K562 (cell line): Measurements from ENCODE around the gene ADGRA1. TPM values are rescaled to one million over a fixed set of nuclear protein-coding genes. Genes with fewer than 3 reads are reported as not detected.

Experiments used
- ATAC-seq: fragments of 200-7000 bp; cut with Tn5 transposase; 3 replicates; pipeline ENCODE4 v1.9.1; 2020; ENCODE audit warnings: moderate library complexity
- BruUV-seq: library from RNA; stranded (reverse); fragments of 400-500 nt; replicated peaks from 2 replicates; lab custom pipeline; 2021; lab: Mats Ljungman, UMichigan
- CTCF ChIA-PET: fragments of 300-600 bp; formaldehyde crosslinking; extraction: SDS; loops from one replicate; lab custom pipeline; 2021; ENCODE audit warnings: low intra/inter-chr PET ratio; lab: Yijun Ruan, JAX
- POLR2A ChIA-PET: fragments of 300-600, 350-650 bp; sonication (Branson Sonifier 250); formaldehyde crosslinking; extraction: SDS; loops from one replicate; lab custom pipeline; 2021; ENCODE audit warnings: antibody characterized with exemption, inconsistent platforms; lab: Yijun Ruan, JAX
- DNase-seq, 4 experiments: peaks; one replicate each; pipeline versions ENCODE4 v3.0.0 to v3.0.0-alpha.2; 2011 to 2018; ENCODE audit warnings: low spot score in 3 of 4, mixed read lengths in 3 of 4; ENCODE audit errors: extremely low read depth in 1 of 4
- FAIRE-seq: peaks from 2 replicates; lab custom pipeline; 2011; peaks lifted over from hg19 to GRCh38; lab: Jason Lieb, UNC
- H2AFZ ChIP-seq: 2 replicates; pipeline ENCODE4 v1.6.0; 2011; ENCODE audit warnings: low read depth, low read length, control low read depth, inconsistent platforms
- H3K27ac ChIP-seq: fragments of 200-600 bp; 3 replicates; pipeline ENCODE4 v1.8.0; 2011; ENCODE audit warnings: low read depth, mild to moderate bottlenecking, control low read depth, inconsistent platforms, low read length, moderate library complexity, mixed read lengths; ENCODE audit errors: extremely low read depth
- H3K27me3 ChIP-seq, 2 experiments: fragments of 300-600 bp in 1 of 2; 2 replicates in 1 of 2; 3 replicates in 1 of 2; pipeline versions ENCODE4 v1.6.0 to v1.8.0; 2011; ENCODE audit warnings: inconsistent platforms in 2 of 2, low read length in 2 of 2, mild to moderate bottlenecking in 1 of 2, mixed read lengths in 1 of 2, moderate library complexity in 1 of 2; ENCODE audit not compliant: control insufficient read depth in 2 of 2, insufficient read depth in 2 of 2
- H3K36me3 ChIP-seq: fragments of 300-600 bp; 3 replicates; pipeline ENCODE4 v1.8.0; 2011; ENCODE audit warnings: mild to moderate bottlenecking, low read length, inconsistent platforms; ENCODE audit not compliant: control insufficient read depth, insufficient read depth
- H3K4me1 ChIP-seq, 2 experiments: fragments of 200-600 bp in 1 of 2; replicated peaks in 1 of 2; 2 replicates in 1 of 2; 3 replicates in 1 of 2; pipeline versions ENCODE4 v1.5.1 to v1.8.0; 2011; ENCODE audit warnings: inconsistent platforms in 2 of 2, low read length in 2 of 2, mild to moderate bottlenecking in 1 of 2, mixed read lengths in 1 of 2, moderate library complexity in 1 of 2; ENCODE audit not compliant: control insufficient read depth in 2 of 2, insufficient read depth in 2 of 2
- H3K4me2 ChIP-seq: 2 replicates; pipeline ENCODE4 v1.6.1; 2011; ENCODE audit warnings: low read length, control low read depth, inconsistent platforms, mixed read lengths; ENCODE audit not compliant: insufficient read depth
- H3K4me3 ChIP-seq: fragments of 200-600 bp; sonication (generic), shearing (Covaris generic); 2 replicates; pipeline ENCODE4 v1.5.1; 2016; ENCODE audit warnings: control low read depth, inconsistent platforms
- H3K79me2 ChIP-seq: fragments of 200-600 bp; 3 replicates; pipeline ENCODE4 v1.8.0; 2011; ENCODE audit warnings: low read length, inconsistent platforms; ENCODE audit not compliant: control insufficient read depth, insufficient read depth
- H3K9ac ChIP-seq, 2 experiments: 2 replicates each; pipeline versions ENCODE4 v1.6.0 to v1.6.1; 2011; ENCODE audit warnings: low read depth in 2 of 2, low read length in 2 of 2, control low read depth in 1 of 2, inconsistent platforms in 1 of 2, mild to moderate bottlenecking in 1 of 2, mixed read lengths in 1 of 2; ENCODE audit not compliant: insufficient read depth in 1 of 2
- H3K9me1 ChIP-seq: one replicate; pipeline ENCODE4 v1.6.0; 2011; ENCODE audit warnings: inconsistent platforms, mild to moderate bottlenecking, low read length, moderate library complexity; ENCODE audit not compliant: control insufficient read depth, insufficient read depth
- H3K9me3 ChIP-seq: replicated peaks from 2 replicates; pipeline ENCODE4 v1.5.1; 2011; ENCODE audit warnings: low read depth, low read length, inconsistent platforms; ENCODE audit not compliant: control insufficient read depth, insufficient read depth
- H4K20me1 ChIP-seq: replicated peaks from 2 replicates; pipeline ENCODE4 v1.6.1; 2011; ENCODE audit warnings: low read length, inconsistent platforms, mixed read lengths; ENCODE audit not compliant: control insufficient read depth, insufficient read depth
- ETS2 ChIP-seq: IDR thresholded peaks from 2 replicates; pipeline ENCODE4 v1.6.1; 2016; ENCODE audit warnings: borderline replicate concordance, missing genetic modification characterization, mild to moderate bottlenecking, moderate library complexity, missing compliant biosample characterization; ENCODE audit not compliant: poor library complexity, severe bottlenecking
- HDAC8 ChIP-seq: fragments of 450-650 bp; IDR thresholded peaks from 2 replicates; pipeline ENCODE4 v1.6.1; 2016; ENCODE audit warnings: mild to moderate bottlenecking, missing genetic modification characterization, moderate library complexity, missing compliant biosample characterization
- POLR2B ChIP-seq: fragments of 450-650 bp; IDR thresholded peaks from 2 replicates; pipeline ENCODE4 v1.6.1; 2018; ENCODE audit warnings: low read depth; ENCODE audit not compliant: partially characterized antibody
- SMARCA5 ChIP-seq: fragments of 450-650 bp; IDR thresholded peaks from 2 replicates; pipeline ENCODE4 v1.6.1; 2016
- WGBS: fragments of 100-300 bp; shearing (Covaris generic); methylation state at CpG from one replicate; pipeline ENCODE4 v1.1.6; 2016; ENCODE audit warnings: low coverage, mixed read lengths; ENCODE audit not compliant: insufficient coverage; ENCODE audit errors: missing lambda C conversion rate; 5-methylcytosine and 5-hydroxymethylcytosine counted together
- in situ Hi-C: fragments of 300-500 bp; cut with MboI; formaldehyde crosslinking; loops from 4 replicates; pipeline ENCODE4 v1.15.0; 2018; ENCODE audit warnings: inconsistent platforms, mixed read lengths
- intact Hi-C: fragments of 100-400 bp; cut with micrococcal nuclease; formaldehyde crosslinking; loops from 2 replicates; pipeline ENCODE4 v1.14.2; 2022
- polyA plus RNA-seq, 8 experiments: library from polyadenylated mRNA; depleted of rRNA in 4 of 8; stranded (reverse) in 5 of 8; unstranded in 3 of 8; fragments of >200 nt; fragmentation: Nextera tagmentation in 2 of 8; fragmentation: Illumina TruSeq in 1 of 8; extraction: Ambion mirVana in 2 of 8; extraction: Trizol in 1 of 8; gene quantifications; 2 replicates each; pipeline versions ENCODE4 v1.2.1 to v1.2.3, GENCODE V29; 2011 to 2014; ENCODE audit warnings: inconsistent platforms in 1 of 8, missing spikeins in 1 of 8
- total RNA-seq, 7 experiments: library from RNA; depleted of rRNA in 6 of 7; stranded (reverse); fragments of >200 nt in 6 of 7; fragmentation: Illumina TruSeq in 2 of 7; extraction: Trizol in 2 of 7; gene quantifications; 2 replicates each; pipeline versions ENCODE4 v1.2.1 to v1.2.3, GENCODE V29; 2011 to 2021; ENCODE audit warnings: low replicate concordance in 1 of 7
- TF ChIP-seq, protein P1 (sequence below): fragments of 200-800 bp; sonication (Bioruptor generic); IDR thresholded peaks from 2 replicates; pipeline ENCODE4 v1.6.1; 2017; ENCODE audit warnings: missing genetic modification characterization, missing compliant biosample characterization
- TF ChIP-seq, protein P2 (sequence below), 2 experiments: fragments of 450-650 bp; IDR thresholded peaks; 2 replicates each; pipeline ENCODE4 v1.6.1; 2016; ENCODE audit warnings: mild to moderate bottlenecking in 2 of 2, borderline replicate concordance in 1 of 2, low read depth in 1 of 2, moderate library complexity in 1 of 2

Gene ADGRA1
- total and polyA plus RNA-seq, 9 of the 15 experiments (the other 6 are each of a cell fraction or from before 2014, with no cell fraction given), result not detected

DNA sequence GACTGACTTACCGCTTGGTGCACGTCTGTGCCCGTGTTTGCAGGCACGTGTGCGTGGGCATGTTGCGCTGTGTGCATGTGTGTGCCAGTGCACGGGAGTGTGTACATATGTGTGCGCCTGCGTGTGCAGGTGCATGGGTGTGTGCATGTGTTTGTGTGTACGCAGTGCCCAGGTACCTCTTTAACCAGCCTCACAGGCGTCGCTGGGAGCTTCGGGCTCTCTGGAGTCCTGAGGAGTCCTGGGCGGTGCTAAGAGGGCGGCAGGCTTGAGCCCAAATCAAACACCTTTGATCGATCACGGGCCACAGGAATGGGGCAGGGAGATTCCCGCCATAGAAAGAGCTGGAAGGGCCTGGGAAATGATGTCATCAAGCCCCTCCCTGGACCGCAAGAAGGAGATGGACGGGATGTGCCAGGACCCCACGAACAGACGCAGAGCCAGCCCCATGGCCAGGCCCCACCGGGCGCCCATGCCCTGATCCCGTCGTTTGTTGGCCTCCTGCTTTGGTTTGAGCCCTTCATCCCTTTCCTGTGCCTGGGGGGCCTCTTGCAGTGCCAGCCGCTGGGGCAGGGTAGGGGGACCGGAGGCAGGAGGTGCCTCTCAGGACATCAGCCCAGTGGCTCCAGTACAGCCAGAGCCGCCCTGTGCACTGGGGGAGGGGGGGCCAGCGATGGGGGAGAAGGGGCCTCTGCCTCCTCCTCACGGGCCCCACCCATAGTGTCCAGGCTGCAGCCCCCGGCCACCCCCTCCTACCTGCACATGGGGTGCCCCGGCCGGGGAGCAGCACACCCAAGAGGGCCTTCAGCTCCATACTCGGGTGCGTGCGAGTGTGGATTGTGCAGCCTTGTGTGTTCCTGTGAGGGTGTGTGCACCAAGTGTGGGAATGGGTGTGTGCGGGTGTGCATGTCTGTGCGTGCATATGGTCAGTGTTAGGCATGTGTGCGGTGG is 78.1 kb downstream of the ADGRA1 start:
- H3K79me2 ChIP-seq, result no peaks in the 10 kb centered on the region
- no peak overlapping the region for H3K4me3 ChIP-seq
- FAIRE-seq, result no peak
- H3K27me3 ChIP-seq, result peaks cover 3 to 76% of the 10 kb centered on the region in 2 experiments; a peak in 2 of 5 replicates
- ChIA-PET CTCF (no interaction called here), POLR2A (interaction anchor here (0.6 kb wide), 1 partner anchor 61 kb away, joined by 5 read pairs; no protein-coding TSS in a partner anchor)
- H3K36me3 ChIP-seq, result no peaks in the 10 kb centered on the region
- no peak for DNase-seq
- no peak overlapping the region for H2AFZ ChIP-seq
- 20% methylated on average over 10 of the region's 40 CpGs for WGBS
- H3K9ac ChIP-seq, result no peak overlapping the region
- H3K9me3 ChIP-seq, result no peaks in the 10 kb centered on the region
- H3K27ac ChIP-seq, result no peak overlapping the region
- H3K4me2 ChIP-seq, result no peak overlapping the region
- peaks cover 0 to 36% of the 10 kb centered on the region in 2 experiments; a peak in 2 of 5 replicates for H3K4me1 ChIP-seq
- intact Hi-C loops, result no loop called here
- no peaks in the 10 kb centered on the region for H4K20me1 ChIP-seq
- no peaks in the 10 kb centered on the region for H3K9me1 ChIP-seq
- ATAC-seq, result no peak
- BruUV-seq, result no TSS peak
- in situ Hi-C loops, result no loop called here
- TF ChIP-seq POLR2B, result no peak
- TF ChIP-seq SMARCA5, result no peak
- TF ChIP-seq ETS2 (tag), result no peak
- no peak for TF ChIP-seq HDAC8 (tag)
- TF ChIP-seq, protein P1, sequence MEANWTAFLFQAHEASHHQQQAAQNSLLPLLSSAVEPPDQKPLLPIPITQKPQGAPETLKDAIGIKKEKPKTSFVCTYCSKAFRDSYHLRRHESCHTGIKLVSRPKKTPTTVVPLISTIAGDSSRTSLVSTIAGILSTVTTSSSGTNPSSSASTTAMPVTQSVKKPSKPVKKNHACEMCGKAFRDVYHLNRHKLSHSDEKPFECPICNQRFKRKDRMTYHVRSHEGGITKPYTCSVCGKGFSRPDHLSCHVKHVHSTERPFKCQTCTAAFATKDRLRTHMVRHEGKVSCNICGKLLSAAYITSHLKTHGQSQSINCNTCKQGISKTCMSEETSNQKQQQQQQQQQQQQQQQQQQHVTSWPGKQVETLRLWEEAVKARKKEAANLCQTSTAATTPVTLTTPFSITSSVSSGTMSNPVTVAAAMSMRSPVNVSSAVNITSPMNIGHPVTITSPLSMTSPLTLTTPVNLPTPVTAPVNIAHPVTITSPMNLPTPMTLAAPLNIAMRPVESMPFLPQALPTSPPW (CRISPR knock-in tag), result no peak
- TF ChIP-seq, protein P2, sequence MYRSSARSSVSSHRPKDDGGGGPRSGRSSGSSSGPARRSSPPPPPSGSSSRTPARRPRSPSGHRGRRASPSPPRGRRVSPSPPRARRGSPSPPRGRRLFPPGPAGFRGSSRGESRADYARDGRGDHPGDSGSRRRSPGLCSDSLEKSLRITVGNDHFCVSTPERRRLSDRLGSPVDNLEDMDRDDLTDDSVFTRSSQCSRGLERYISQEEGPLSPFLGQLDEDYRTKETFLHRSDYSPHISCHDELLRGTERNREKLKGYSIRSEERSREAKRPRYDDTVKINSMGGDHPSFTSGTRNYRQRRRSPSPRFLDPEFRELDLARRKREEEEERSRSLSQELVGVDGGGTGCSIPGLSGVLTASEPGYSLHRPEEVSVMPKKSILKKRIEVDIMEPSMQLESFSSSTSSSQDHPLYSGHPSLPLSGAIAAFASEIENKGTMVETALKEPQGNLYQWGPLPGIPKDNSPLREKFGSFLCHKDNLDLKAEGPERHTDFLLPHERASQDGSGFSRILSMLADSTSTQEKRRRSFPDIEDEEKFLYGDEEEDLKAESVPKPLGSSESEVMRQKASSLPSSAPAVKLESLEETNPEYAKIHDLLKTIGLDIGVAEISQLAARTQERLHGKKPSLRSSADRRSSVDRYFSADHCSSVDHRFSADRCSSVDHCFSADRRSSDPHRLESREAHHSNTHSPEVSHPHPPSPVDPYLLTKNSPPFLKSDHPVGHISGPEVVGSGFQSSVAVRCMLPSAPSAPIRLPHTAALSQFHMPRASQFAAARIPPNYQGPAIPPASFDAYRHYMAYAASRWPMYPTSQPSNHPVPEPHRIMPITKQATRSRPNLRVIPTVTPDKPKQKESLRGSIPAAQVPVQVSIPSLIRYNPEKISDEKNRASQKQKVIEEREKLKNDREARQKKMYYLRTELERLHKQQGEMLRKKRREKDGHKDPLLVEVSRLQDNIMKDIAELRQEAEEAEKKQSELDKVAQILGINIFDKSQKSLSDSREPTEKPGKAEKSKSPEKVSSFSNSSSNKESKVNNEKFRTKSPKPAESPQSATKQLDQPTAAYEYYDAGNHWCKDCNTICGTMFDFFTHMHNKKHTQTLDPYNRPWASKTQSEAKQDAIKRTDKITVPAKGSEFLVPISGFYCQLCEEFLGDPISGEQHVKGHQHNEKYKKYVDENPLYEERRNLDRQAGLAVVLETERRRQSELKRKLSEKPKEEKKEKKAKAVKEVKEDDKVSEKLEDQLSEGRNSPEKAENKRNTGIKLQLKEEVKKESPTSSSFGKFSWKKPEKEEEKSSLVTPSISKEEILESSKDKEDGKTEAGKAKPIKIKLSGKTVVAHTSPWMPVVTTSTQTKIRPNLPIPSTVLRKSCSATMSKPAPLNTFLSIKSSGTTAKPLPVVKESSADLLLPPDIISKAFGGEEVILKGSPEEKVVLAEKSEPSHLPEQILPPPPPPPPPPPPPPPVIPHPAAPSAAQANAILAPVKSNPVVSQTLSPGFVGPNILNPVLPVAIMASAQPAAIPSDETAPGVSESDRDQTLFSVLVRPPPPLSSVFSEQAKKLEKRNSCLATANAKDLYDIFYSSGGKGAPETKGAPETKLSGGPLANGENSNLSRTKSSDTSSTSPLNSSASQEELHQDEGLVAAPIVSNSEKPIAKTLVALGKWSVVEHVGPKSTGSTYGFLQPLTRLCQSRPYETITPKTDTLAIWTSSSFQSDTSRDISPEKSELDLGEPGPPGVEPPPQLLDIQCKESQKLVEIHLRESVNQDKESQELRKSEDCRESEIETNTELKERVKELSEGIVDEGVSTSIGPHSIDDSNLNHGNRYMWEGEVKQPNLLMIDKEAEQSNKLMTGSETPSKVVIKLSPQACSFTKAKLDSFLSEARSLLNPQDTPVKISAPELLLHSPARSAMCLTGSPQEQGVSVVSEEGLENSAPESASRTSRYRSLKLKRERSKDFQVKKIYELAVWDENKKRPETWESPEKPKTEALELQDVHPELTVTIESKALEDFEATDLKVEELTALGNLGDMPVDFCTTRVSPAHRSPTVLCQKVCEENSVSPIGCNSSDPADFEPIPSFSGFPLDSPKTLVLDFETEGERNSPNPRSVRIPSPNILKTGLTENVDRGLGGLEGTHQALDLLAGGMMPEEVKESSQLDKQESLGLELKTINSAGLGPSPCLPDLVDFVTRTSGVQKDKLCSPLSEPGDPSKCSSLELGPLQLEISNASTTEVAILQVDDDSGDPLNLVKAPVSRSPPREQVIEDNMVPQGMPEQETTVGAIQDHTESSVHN (IDR thresholded peaks at IDR 0.05; ENCODE audit: borderline replicate concordance in 1 of 2, low read depth in 1 of 2), result no peak
